Mucosa of stomach (tissue), 1 donor: ENCODE results near the gene CAMKK1.

Experiments used
- H3K27me3 ChIP-seq: one replicate; pipeline ENCODE4 v1.7.0; 2013; ENCODE audit warnings: mild to moderate bottlenecking, low read length; ENCODE audit not compliant: control insufficient read depth, insufficient read depth
- H3K36me3 ChIP-seq: one replicate; pipeline ENCODE4 v1.7.0; 2013; ENCODE audit warnings: low read length; ENCODE audit not compliant: control insufficient read depth, insufficient read depth
- H3K4me1 ChIP-seq: one replicate; pipeline ENCODE4 v1.7.0; 2013; ENCODE audit warnings: mild to moderate bottlenecking, low read length; ENCODE audit not compliant: control insufficient read depth, insufficient read depth
- H3K4me3 ChIP-seq: one replicate; pipeline ENCODE4 v1.7.0; 2013; ENCODE audit warnings: low read length
- H3K9ac ChIP-seq: one replicate; pipeline ENCODE4 v1.7.0; 2013; ENCODE audit warnings: mild to moderate bottlenecking, low read length, moderate library complexity
- H3K9me3 ChIP-seq: one replicate; pipeline ENCODE4 v1.7.0; 2013; ENCODE audit warnings: mild to moderate bottlenecking, low read length, moderate library complexity; ENCODE audit not compliant: control insufficient read depth
- donor health status: Pancreatic carcinoma.

CAMKK1 gene

GRCh38 chr17:3903881-3904290 lies 11.0 kb upstream of the CAMKK1 start:
- no peaks in the 10 kb centered on the region for H3K9me3 ChIP-seq
- no peaks in the 10 kb centered on the region for H3K4me1 ChIP-seq
- H3K9ac ChIP-seq = no peak overlapping the region
- no peaks in the 10 kb centered on the region for H3K27me3 ChIP-seq
- no peaks in the 10 kb centered on the region for H3K36me3 ChIP-seq
- no peak overlapping the region for H3K4me3 ChIP-seq

- Histone ChIP-seq H3K9ac (no peak overlapping the region), H3K36me3 (no peaks in the 10 kb centered on the region), H3K27me3 (no peaks in the 10 kb centered on the region), H3K9me3 (no peaks in the 10 kb centered on the region), H3K4me3 (no peak overlapping the region), H3K4me1 (no peaks in the 10 kb centered on the region)
Measured at GRCh38 chr17:3903051-3903825, 10.4 kb upstream of the CAMKK1 start.

GRCh38 chr17:3900646-3901045 lies 7.8 kb upstream of the CAMKK1 start:
- H3K36me3 ChIP-seq = no peaks in the 10 kb centered on the region
- no peak overlapping the region for H3K9ac ChIP-seq
- H3K9me3 ChIP-seq = no peaks in the 10 kb centered on the region
- peaks cover 4% of the 10 kb centered on the region for H3K4me1 ChIP-seq
- no peak overlapping the region for H3K4me3 ChIP-seq
- no peaks in the 10 kb centered on the region for H3K27me3 ChIP-seq

GRCh38 chr17:3897731-3898130 lies 4.9 kb upstream of the CAMKK1 start:
- no peak overlapping the region for H3K9ac ChIP-seq
- H3K27me3 ChIP-seq = no peaks in the 10 kb centered on the region
- no peaks in the 10 kb centered on the region for H3K36me3 ChIP-seq
- peaks cover 27% of the 10 kb centered on the region for H3K4me1 ChIP-seq
- no peak overlapping the region for H3K4me3 ChIP-seq
- no peaks in the 10 kb centered on the region for H3K9me3 ChIP-seq

- no peak overlapping the region for H3K9ac ChIP-seq
Measured at GRCh38 chr17:3896968-3897235, 4.0 kb upstream of the CAMKK1 start.

GRCh38 chr17:3896108-3896967 lies 3.5 kb upstream of the CAMKK1 start:
- Histone ChIP-seq H3K4me1 (peaks cover 33% of the 10 kb centered on the region), H3K9me3 (no peaks in the 10 kb centered on the region), H3K36me3 (no peaks in the 10 kb centered on the region), H3K27me3 (no peaks in the 10 kb centered on the region), H3K4me3 (no peak overlapping the region), H3K9ac (no peak overlapping the region)

More at GRCh38 chr17:3896968-3897235, 4.0 kb upstream of the CAMKK1 start:
- Histone ChIP-seq H3K27me3 (no peaks in the 10 kb centered on the region), H3K4me1 (peaks cover 29% of the 10 kb centered on the region), H3K9me3 (no peaks in the 10 kb centered on the region), H3K4me3 (no peak overlapping the region), H3K36me3 (no peaks in the 10 kb centered on the region)

GRCh38 chr17:3895354-3895753 lies 2.5 kb upstream of the CAMKK1 start:
- no peaks in the 10 kb centered on the region for H3K9me3 ChIP-seq

GRCh38 chr17:3894911-3895343 lies 2.1 kb upstream of the CAMKK1 start:
- Histone ChIP-seq H3K27me3 (no peaks in the 10 kb centered on the region), H3K9me3 (no peaks in the 10 kb centered on the region), H3K4me1 (peaks cover 46% of the 10 kb centered on the region), H3K36me3 (no peaks in the 10 kb centered on the region), H3K9ac (peak overlapping the region; percentile 50), H3K4me3 (no peak overlapping the region)

More at GRCh38 chr17:3895354-3895753, 2.5 kb upstream of the CAMKK1 start:
- no peaks in the 10 kb centered on the region for H3K27me3 ChIP-seq
- no peak overlapping the region for H3K4me3 ChIP-seq
- H3K4me1 ChIP-seq = peaks cover 41% of the 10 kb centered on the region
- no peaks in the 10 kb centered on the region for H3K36me3 ChIP-seq
- H3K9ac ChIP-seq = no peak overlapping the region

GRCh38 chr17:3894188-3894587 lies 1.3 kb upstream of the CAMKK1 start:
- no peaks in the 10 kb centered on the region for H3K9me3 ChIP-seq
- peak overlapping the region; percentile 50 for H3K9ac ChIP-seq
- peaks cover 53% of the 10 kb centered on the region for H3K4me1 ChIP-seq
- no peak overlapping the region for H3K4me3 ChIP-seq
- no peaks in the 10 kb centered on the region for H3K27me3 ChIP-seq
- H3K36me3 ChIP-seq = no peaks in the 10 kb centered on the region

GRCh38 chr17:3893720-3894116 lies 865 bp upstream of the CAMKK1 start:
- Histone ChIP-seq H3K9ac (peak overlapping the region; percentile 50), H3K4me3 (no peak overlapping the region), H3K27me3 (no peaks in the 10 kb centered on the region), H3K36me3 (no peaks in the 10 kb centered on the region), H3K4me1 (peaks cover 58% of the 10 kb centered on the region), H3K9me3 (no peaks in the 10 kb centered on the region)

- H3K4me1 ChIP-seq = peaks cover 71% of the 10 kb centered on the region
- H3K9ac ChIP-seq = no peak overlapping the region
- no peaks in the 10 kb centered on the region for H3K9me3 ChIP-seq
- no peaks in the 10 kb centered on the region for H3K36me3 ChIP-seq
- no peak overlapping the region for H3K4me3 ChIP-seq
- H3K27me3 ChIP-seq = no peaks in the 10 kb centered on the region
Measured at GRCh38 chr17:3892095-3892998, 506 bp downstream of the CAMKK1 start.
